GM21619 (cell line): ENCODE measurements around the gene COPB1.

Experiments
- ATAC-seq: cut with Tn5 transposase; IDR thresholded peaks from one replicate; pipeline ENCODE4 v1.9.1; 2021; ENCODE audit not compliant: unreplicated experiment

COPB1 gene

DNA sequence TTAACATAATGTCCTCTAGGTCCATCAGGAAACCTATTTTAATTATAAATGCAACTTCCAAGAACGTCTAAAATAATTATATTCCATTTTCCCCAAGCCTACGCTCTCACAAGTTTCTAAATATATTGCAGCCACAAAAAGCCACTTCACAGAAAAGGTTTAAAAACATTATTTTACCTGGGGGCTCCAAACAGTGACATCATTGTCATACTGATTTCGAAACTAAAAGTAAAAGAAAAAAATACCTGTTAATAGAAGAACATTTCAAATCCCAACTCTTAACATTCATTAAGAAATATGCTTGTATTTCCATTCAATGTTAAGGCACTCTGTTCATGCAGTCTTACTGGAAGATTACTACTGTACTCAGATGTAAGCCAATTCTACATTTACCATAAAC, 19.2 kb upstream of the COPB1 start:
- ATAC-seq = no peak

GRCh38 chr11:14513800-14514199, 14.2 kb upstream of the COPB1 start:
- no peak for ATAC-seq

DNA sequence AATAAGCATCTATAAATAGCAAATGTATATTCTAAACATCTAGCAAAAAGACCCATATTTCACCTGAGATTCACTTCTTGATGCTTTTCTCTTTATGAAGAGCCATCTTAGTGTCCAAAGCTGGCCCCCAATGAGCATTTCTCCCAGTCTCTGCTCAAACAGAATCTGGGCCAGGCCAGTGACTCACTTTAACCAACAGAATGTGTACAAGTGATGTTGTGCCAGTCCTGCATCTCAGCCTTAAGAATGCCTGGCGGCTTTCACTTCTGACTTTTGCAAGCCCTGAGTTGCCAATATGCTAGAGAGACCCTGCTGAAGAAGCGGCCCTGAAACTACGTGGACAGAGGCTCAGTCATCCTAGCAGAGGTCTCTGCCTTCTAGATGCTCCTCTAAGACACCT, 6.9 kb upstream of the COPB1 start:
- no peak for ATAC-seq

DNA sequence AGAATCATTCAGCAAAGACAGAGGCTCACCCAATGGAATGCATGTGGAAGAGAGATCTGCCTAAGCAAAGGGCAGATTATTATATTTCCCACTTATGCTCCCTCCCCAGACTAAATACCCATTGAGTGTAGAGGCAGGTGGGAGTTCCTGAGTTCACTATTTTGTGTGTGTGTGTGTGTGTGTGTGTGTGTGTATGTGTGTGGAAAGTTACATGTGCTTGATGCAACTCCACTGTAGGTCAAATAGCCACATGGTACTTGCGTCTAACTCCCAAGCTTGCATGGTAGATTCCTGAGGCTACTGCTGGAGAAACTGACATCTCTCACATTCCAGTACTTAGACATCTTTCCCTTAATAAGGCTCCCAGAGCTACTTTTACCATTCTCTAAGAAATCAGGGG, 3.4 kb upstream of the COPB1 start:
- ATAC-seq = no peak

DNA sequence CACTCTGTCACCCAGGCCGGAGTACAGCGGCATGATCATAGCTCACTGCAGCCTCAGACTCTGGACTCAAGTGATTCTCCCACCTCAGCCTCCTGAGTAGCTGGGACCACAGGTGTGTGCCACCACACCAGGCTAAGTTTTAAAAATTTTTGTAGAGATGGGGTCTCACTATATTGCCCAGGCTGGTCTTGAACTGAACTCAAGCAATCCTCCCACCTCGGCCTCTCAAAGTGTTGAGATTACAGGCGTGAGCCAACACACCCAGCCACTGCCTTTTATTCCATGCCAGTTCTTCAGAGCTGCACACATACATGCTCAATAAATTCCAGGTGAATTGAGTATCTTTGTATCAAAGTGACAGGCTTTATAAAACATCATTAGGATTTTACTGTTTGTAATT, 2.4 kb upstream of the COPB1 start:
- no peak for ATAC-seq

GRCh38 chr11:14500181-14500651, 605 bp upstream of the COPB1 start:
- ATAC-seq = peak; percentile 59

GRCh38 chr11:14499178-14499559, 442 bp downstream of the COPB1 start:
- ATAC-seq = peak; percentile 8

- no peak for ATAC-seq
These were observed 18.9 kb downstream of the COPB1 start for GRCh38 chr11:14480716-14481115.

DNA sequence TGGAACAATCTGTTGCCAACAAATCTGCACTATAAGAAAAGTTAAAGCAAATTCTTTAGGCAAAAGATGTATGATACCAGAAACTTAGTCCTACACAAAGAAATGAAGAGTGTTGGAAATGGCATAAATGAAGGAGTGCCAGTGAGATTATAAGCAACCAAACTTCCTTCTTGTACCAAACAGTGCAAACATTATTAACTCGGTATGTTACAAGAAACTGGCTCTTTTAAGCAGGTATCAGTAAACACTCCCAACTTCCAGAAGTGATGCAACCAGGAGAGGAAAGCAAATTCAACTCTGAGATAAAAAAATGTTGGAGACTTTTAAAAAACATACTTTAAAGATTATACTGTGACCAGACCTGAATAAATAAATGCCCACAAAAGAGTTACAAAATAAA, 28.5 kb downstream of the COPB1 start:
- no peak for ATAC-seq

DNA sequence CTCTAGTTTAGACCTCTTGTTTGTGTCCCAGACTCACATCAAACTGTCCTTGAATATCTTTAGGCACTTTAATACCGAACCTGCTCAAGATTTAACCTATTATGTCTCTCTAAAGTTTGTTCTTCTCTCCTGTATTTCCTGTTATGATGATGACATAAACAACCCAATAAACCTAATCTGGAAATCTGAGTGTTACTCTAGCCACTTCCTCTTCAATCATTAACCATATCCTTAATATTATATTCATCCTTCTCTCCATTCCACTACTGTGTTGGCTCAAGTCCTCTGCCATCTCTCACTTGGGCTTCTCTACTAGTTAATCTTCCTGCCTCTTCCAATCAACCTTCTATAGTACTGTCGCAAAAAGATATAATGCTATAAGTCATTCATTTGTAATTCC, 36.0 kb downstream of the COPB1 start:
- no peak for ATAC-seq

GRCh38 chr11:14460147-14460546, 39.5 kb downstream of the COPB1 start:
- no peak for ATAC-seq

DNA sequence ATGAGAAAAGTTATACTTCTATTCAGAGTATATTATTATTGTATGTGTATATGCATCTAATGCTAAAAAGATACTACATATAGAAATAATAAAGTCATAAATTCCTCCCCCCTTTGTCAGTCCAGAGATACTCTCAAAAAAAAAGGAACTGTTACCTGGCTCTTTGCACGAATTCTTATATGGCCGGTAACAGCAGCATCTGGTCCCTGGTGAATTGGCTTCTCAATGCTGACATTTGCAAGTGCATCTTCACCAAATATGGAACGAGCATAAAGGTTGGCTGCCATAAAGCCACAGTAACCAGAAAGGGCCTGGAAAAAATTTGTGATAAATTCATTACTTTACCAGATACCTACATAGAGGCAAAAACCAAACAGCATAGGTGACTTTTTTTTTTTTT, 41.2 kb downstream of the COPB1 start:
- ATAC-seq = no peak

DNA sequence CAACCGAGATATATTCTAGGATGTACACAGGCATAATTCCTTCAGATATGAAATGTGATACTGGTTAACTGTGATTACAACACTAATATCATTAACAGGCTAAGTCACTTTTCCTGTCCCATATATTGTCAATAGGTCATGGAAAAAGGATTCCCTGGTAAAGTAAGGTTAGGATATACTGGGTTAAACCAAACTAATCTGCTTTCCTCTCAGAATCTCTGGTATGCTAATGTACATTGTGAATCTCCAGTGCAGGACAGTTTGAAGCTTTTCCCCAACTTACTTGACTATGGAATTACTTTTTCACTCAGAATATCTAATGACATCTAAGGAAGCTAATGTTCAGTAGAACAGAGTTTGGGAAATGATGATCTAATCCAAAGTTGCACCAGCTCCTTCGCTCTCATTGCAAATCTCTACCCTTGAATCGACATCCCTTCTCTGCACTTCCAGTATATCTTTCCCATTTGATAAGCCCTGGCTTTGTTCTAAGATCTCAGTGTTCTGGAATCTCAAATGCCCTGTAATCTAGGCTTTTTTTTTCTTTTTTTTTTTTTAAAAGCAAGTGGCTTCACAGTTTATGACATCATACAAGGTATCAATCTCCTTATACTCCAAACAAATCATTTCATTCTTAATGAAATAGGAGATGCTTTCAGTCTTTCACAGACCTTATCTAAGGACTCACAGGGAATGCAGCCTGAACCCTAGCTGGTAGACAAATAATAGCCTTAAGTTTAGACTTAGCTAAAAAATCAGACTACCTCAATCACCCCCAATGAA, 43.8 kb downstream of the COPB1 start:
- no peak for ATAC-seq

GRCh38 chr11:14454861-14455632, 44.6 kb downstream of the COPB1 start:
- ATAC-seq = no peak

DNA sequence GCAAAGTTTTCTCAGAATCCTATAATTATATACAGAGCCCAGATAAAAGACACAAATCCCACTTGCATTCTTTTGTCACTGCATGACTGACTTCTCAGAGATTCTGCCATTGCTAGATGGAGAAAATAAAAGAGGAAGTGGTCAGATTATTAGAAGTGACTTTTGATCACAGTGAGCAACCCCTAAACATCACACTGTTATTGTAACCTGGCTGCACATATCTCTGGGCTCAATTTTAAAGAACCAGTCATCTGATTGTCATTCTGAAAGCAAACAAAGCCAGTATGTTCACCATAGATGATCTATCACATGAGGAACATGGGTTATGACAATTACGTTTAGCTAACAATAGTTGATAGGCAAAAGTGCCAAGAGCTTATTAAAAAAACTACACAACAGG, 47.8 kb downstream of the COPB1 start:
- no peak for ATAC-seq

GRCh38 chr11:14449302-14449714, 50.3 kb downstream of the COPB1 start:
- no peak for ATAC-seq

GRCh38 chr11:14448240-14448639, 51.4 kb downstream of the COPB1 start:
- no peak for ATAC-seq

DNA sequence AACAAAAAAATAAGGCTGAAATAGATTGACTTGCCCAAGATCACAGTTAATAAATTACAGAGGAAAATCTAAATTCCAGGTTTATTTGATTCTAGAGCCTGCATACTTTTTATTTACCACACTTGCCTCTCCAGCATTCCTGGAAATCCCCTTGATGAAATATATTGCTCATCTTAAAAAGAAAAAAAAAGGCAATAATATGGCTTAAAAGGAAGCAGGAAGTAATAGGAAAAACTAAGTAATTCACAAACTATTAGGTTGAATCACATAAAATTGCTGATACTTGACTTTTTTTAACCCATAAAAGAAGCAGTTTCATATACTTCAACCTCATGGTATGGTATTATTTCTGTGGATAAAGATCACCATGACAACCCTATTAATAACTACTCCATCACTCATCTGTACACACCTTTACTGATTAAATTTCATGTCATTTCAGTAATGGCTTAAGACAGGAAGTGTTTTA, 52.9 kb downstream of the COPB1 start:
- ATAC-seq = peak; percentile 53

- no peak for ATAC-seq
These were observed 53.8 kb downstream of the COPB1 start for GRCh38 chr11:14445542-14446530.

- no peak for ATAC-seq
These were observed 55.0 kb downstream of the COPB1 start for GRCh38 chr11:14444441-14445189.
